Neuronal stem cell (in vitro differentiated cells): ENCODE results near the gene NRXN3.

Experiments
- DNase-seq: peaks from one replicate; pipeline ENCODE4 v3.0.0-alpha.2; 2013; ENCODE audit warnings: low spot score
- H2AFZ ChIP-seq: one replicate; pipeline ENCODE4 v1.6.1; 2013; ENCODE audit warnings: mild to moderate bottlenecking, low read length, inconsistent platforms
- H2AK5ac ChIP-seq: 2 replicates; pipeline ENCODE4 v1.6.1; 2013; ENCODE audit warnings: low read depth, mild to moderate bottlenecking, inconsistent platforms, low read length, moderate library complexity, mixed read lengths
- H2BK120ac ChIP-seq: 2 replicates; pipeline ENCODE4 v1.6.1; 2013; ENCODE audit warnings: low read depth, mild to moderate bottlenecking, inconsistent platforms, low read length, moderate library complexity, mixed read lengths
- H2BK12ac ChIP-seq: one replicate; pipeline ENCODE4 v1.6.1; 2013; ENCODE audit warnings: low read length, inconsistent platforms
- H2BK15ac ChIP-seq: 2 replicates; pipeline ENCODE4 v1.6.1; 2013; ENCODE audit warnings: mild to moderate bottlenecking, low read length, inconsistent platforms, mixed read lengths
- H2BK5ac ChIP-seq: one replicate; pipeline ENCODE4 v1.6.1; 2013; ENCODE audit warnings: inconsistent platforms, mild to moderate bottlenecking, low read length, moderate library complexity
- H3K14ac ChIP-seq: one replicate; pipeline ENCODE4 v1.6.1; 2013; ENCODE audit warnings: low read length, inconsistent platforms
- H3K18ac ChIP-seq: 2 replicates; pipeline ENCODE4 v1.6.1; 2013; ENCODE audit warnings: low read length, inconsistent platforms
- H3K23ac ChIP-seq: 2 replicates; pipeline ENCODE4 v1.6.1; 2013; ENCODE audit warnings: low read depth, mild to moderate bottlenecking, mixed read lengths, low read length, inconsistent platforms; ENCODE audit not compliant: poor library complexity
- H3K27ac ChIP-seq: replicated peaks from 3 replicates; pipeline ENCODE4 v1.5.1; 2013; ENCODE audit warnings: low read length, inconsistent platforms
- H3K27me3 ChIP-seq, 3 experiments: 2 replicates each; pipeline ENCODE4 v1.6.1; 2013; ENCODE audit warnings: low read length in 3 of 3, mild to moderate bottlenecking in 2 of 3, inconsistent platforms in 1 of 3, low read depth in 1 of 3, mixed read lengths in 1 of 3, moderate library complexity in 1 of 3; ENCODE audit not compliant: control insufficient read depth in 3 of 3, insufficient read depth in 3 of 3
- H3K36me3 ChIP-seq, 2 donors: replicated peaks in 1 of 2; 2 replicates each; pipeline ENCODE4 v1.6.1; 2013; ENCODE audit warnings: low read length in 2 of 2; ENCODE audit not compliant: control insufficient read depth in 2 of 2, insufficient read depth in 2 of 2
- H3K4ac ChIP-seq: 2 replicates; pipeline ENCODE4 v1.6.1; 2013; ENCODE audit warnings: inconsistent platforms, mild to moderate bottlenecking, low read length, moderate library complexity
- H3K4me1 ChIP-seq, 2 donors: 1 replicate in 1 of 2; 2 replicates in 1 of 2; pipeline ENCODE4 v1.6.1; 2013; ENCODE audit warnings: low read length in 2 of 2, low read depth in 1 of 2; ENCODE audit not compliant: control insufficient read depth in 2 of 2, insufficient read depth in 1 of 2
- H3K4me2 ChIP-seq: one replicate; pipeline ENCODE4 v1.6.1; 2013; ENCODE audit warnings: mild to moderate bottlenecking, low read length, inconsistent platforms; ENCODE audit not compliant: insufficient read depth, poor library complexity, severe bottlenecking
- H3K4me3 ChIP-seq, 2 donors: 2 replicates each; pipeline ENCODE4 v1.5.1; 2013; ENCODE audit warnings: low read length in 2 of 2, mild to moderate bottlenecking in 2 of 2, inconsistent platforms in 1 of 2, moderate library complexity in 1 of 2
- H3K79me1 ChIP-seq: one replicate; pipeline ENCODE4 v1.6.1; 2013; ENCODE audit warnings: low read depth, mild to moderate bottlenecking, inconsistent platforms, low read length, moderate library complexity
- H3K9ac ChIP-seq: one replicate; pipeline ENCODE4 v1.6.1; 2013; ENCODE audit warnings: mild to moderate bottlenecking, low read depth, low read length, inconsistent platforms; ENCODE audit not compliant: poor library complexity
- H3K9me3 ChIP-seq, 2 donors: replicated peaks in 1 of 2; 2 replicates each; pipeline versions ENCODE3 to v1.6.1; 2013; ENCODE audit warnings: low read length in 2 of 2, mild to moderate bottlenecking in 2 of 2, inconsistent platforms in 1 of 2, low read depth in 1 of 2, mixed read lengths in 1 of 2, moderate library complexity in 1 of 2; ENCODE audit not compliant: control insufficient read depth in 2 of 2, insufficient read depth in 1 of 2
- H4K8ac ChIP-seq: one replicate; pipeline ENCODE4 v1.6.1; 2013; ENCODE audit warnings: low read depth, mild to moderate bottlenecking, inconsistent platforms, low read length, moderate library complexity
- H4K91ac ChIP-seq: one replicate; pipeline ENCODE4 v1.6.1; 2013; ENCODE audit warnings: low read length, low read depth, mild to moderate bottlenecking, inconsistent platforms; ENCODE audit not compliant: poor library complexity
- WGBS, 2 donors: extraction: QIAGEN DNeasy Blood & Tissue Kit; methylation state at CpG; one replicate each; pipeline ENCODE4 v1.1.7; 2013; ENCODE audit warnings: missing lambda C conversion rate in 2 of 2, mixed read lengths in 1 of 2; ENCODE audit not compliant: insufficient read length in 2 of 2, insufficient replicate concordance in 1 of 2; ENCODE audit errors: extremely low coverage in 2 of 2; 5-methylcytosine and 5-hydroxymethylcytosine counted together

The NRXN3 gene

DNA sequence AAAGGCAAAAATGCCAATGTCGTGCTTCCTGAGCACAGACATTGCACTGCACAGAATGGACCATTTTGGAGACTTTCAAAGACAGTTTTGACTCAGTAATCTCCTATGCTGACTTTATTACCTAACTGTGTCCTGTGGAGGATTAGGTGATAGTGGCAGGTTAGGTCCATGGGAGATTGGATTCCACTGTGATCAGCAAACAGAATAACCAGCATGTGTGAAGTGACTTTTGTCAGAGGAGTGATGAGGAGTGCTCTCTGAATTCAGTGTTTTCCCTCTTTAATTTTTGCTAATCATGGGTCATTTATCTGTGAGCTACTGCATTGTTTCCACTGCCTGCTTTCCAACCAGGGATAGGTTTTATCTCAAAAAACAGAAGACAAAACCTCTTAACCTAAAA, 1378.7 kb downstream of the NRXN3 start:
- H3K27ac ChIP-seq: no peak overlapping the region
- no peak overlapping the region for H3K4me3 ChIP-seq
- no peak overlapping the region for H3K14ac ChIP-seq
- no peak overlapping the region for H2BK120ac ChIP-seq
- WGBS, 2 donors: no CpG with 5 or more reads among the region's 1 CpG
- no peak overlapping the region for H2AK5ac ChIP-seq
- H4K91ac ChIP-seq: no peak overlapping the region
- no peak overlapping the region for H3K9ac ChIP-seq
- H3K4ac ChIP-seq: no peak overlapping the region
- H3K79me1 ChIP-seq: no peaks in the 10 kb centered on the region
- no peak for DNase-seq
- no peaks in the 10 kb centered on the region for H3K27me3 ChIP-seq
- H3K36me3 ChIP-seq: no peaks in the 10 kb centered on the region
- peaks cover 0 to 14% of the 10 kb centered on the region in 2 donors for H3K4me1 ChIP-seq
- H3K23ac ChIP-seq: no peak overlapping the region
- no peaks in the 10 kb centered on the region for H3K9me3 ChIP-seq
- H4K8ac ChIP-seq: no peak overlapping the region
- no peak overlapping the region for H2AFZ ChIP-seq
- no peak overlapping the region for H3K18ac ChIP-seq
- H3K4me2 ChIP-seq: no peak overlapping the region
- H2BK12ac ChIP-seq: no peak overlapping the region
- H2BK5ac ChIP-seq: no peak overlapping the region
- H2BK15ac ChIP-seq: no peak overlapping the region

DNA sequence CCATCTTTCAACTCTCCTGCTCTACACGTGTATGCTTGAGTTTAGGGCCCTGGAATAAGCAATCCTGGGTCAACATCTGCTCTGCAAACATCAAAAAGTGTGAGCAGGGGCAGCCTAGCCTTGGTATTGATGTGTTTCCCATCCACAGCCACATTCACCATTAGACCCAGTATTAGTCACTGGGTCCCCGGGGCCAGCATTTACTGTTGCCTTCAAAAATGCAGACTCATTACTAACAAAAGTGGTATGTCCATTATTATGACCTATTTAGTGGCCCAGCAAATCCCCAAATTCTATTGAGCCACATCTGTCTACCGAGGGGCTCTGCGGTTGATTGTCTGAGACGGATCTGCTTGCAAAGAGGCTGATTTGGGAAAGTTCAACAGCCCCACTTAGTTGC, 1379.3 kb downstream of the NRXN3 start:
- no peak overlapping the region for H2BK5ac ChIP-seq
- H3K4me2 ChIP-seq: no peak overlapping the region
- no peak overlapping the region for H2BK120ac ChIP-seq
- H3K79me1 ChIP-seq: no peaks in the 10 kb centered on the region
- no peak overlapping the region for H3K9ac ChIP-seq
- no peak overlapping the region for H2BK15ac ChIP-seq
- H3K23ac ChIP-seq: no peak overlapping the region
- H2AK5ac ChIP-seq: no peak overlapping the region
- WGBS, 2 donors: no CpG with 5 or more reads among the region's 5 CpGs
- DNase-seq: no peak
- H3K27ac ChIP-seq: no peak overlapping the region
- H2AFZ ChIP-seq: no peak overlapping the region
- H3K36me3 ChIP-seq: no peaks in the 10 kb centered on the region
- no peaks in the 10 kb centered on the region for H3K27me3 ChIP-seq
- no peak overlapping the region for H3K14ac ChIP-seq
- no peaks in the 10 kb centered on the region for H3K9me3 ChIP-seq
- no peak overlapping the region for H4K8ac ChIP-seq
- H3K4me1 ChIP-seq: peaks cover 0 to 14% of the 10 kb centered on the region in 2 donors
- H3K18ac ChIP-seq: no peak overlapping the region
- no peak overlapping the region for H4K91ac ChIP-seq
- no peak overlapping the region for H3K4ac ChIP-seq
- no peak overlapping the region for H3K4me3 ChIP-seq
- H2BK12ac ChIP-seq: no peak overlapping the region

DNA sequence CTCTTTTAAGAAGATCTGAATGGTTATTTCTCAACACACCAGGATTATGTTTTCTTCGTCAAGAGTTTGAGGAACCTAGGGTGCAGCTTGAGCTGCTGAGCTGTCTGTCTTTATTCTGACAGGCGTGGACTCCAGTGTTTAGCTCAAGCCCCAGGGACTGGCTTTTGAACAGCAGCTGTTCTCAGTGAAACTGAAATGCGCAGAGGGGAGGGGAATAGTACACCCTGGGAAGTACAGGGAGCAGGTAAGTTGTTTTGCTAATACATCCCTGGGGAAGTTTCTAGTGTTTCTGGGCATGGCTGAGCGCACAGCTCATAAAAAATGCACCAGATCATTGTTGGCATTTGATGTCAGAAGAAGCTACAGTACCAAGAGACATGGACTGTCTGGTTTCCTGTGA, 1381.3 kb downstream of the NRXN3 start:
- no peaks in the 10 kb centered on the region for H3K9me3 ChIP-seq
- no peak overlapping the region for H2BK120ac ChIP-seq
- no peak for DNase-seq
- H2BK5ac ChIP-seq: no peak overlapping the region
- no peak overlapping the region for H2BK15ac ChIP-seq
- no peak overlapping the region for H3K18ac ChIP-seq
- H3K23ac ChIP-seq: no peak overlapping the region
- WGBS, 2 donors: no CpG with 5 or more reads among the region's 4 CpGs
- H3K4me3 ChIP-seq: no peak overlapping the region
- no peak overlapping the region for H3K4ac ChIP-seq
- no peak overlapping the region for H3K9ac ChIP-seq
- H2BK12ac ChIP-seq: no peak overlapping the region
- H4K91ac ChIP-seq: no peak overlapping the region
- H4K8ac ChIP-seq: no peak overlapping the region
- peaks cover 0 to 14% of the 10 kb centered on the region in 2 donors for H3K4me1 ChIP-seq
- no peaks in the 10 kb centered on the region for H3K27me3 ChIP-seq
- no peak overlapping the region for H3K14ac ChIP-seq
- no peak overlapping the region for H3K4me2 ChIP-seq
- no peaks in the 10 kb centered on the region for H3K36me3 ChIP-seq
- H3K27ac ChIP-seq: no peak overlapping the region
- H2AK5ac ChIP-seq: no peak overlapping the region
- H2AFZ ChIP-seq: no peak overlapping the region
- no peaks in the 10 kb centered on the region for H3K79me1 ChIP-seq

DNA sequence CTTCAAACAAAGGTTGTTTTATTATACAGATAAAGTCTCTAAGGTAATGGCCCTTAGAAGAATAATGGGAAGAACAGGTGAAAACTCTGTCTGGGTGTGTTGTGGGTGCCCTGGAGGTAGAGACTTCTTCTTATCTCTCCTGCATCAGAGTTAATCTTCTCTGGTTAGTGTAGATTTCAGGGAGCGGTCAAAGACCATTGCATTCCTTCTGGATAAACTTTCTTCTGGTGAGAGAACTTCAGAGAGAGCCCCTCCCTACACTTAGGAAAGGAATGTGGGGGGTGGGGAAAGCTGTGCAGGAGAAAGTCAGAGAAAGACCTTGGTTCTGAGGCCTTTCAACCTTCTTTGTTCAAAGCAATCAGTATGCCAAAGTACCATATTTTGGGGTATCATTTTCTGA, 1382.6 kb downstream of the NRXN3 start:
- no peak overlapping the region for H3K23ac ChIP-seq
- no peak overlapping the region for H3K4me2 ChIP-seq
- WGBS, 2 donors: no CpG with 5 or more reads among the region's 1 CpG
- H3K4me3 ChIP-seq: no peak overlapping the region
- H3K9me3 ChIP-seq: peaks cover 0 to 4% of the 10 kb centered on the region in 2 donors
- H4K91ac ChIP-seq: no peak overlapping the region
- no peak overlapping the region for H3K27ac ChIP-seq
- H2AFZ ChIP-seq: no peak overlapping the region
- H2BK12ac ChIP-seq: no peak overlapping the region
- no peak for DNase-seq
- H4K8ac ChIP-seq: no peak overlapping the region
- H3K9ac ChIP-seq: no peak overlapping the region
- no peak overlapping the region for H3K18ac ChIP-seq
- H3K27me3 ChIP-seq: no peaks in the 10 kb centered on the region
- no peak overlapping the region for H3K4ac ChIP-seq
- H3K79me1 ChIP-seq: no peaks in the 10 kb centered on the region
- H2BK5ac ChIP-seq: no peak overlapping the region
- H3K36me3 ChIP-seq: no peaks in the 10 kb centered on the region
- no peak overlapping the region for H2BK120ac ChIP-seq
- no peak overlapping the region for H3K14ac ChIP-seq
- no peak overlapping the region for H2AK5ac ChIP-seq
- peaks cover 0 to 14% of the 10 kb centered on the region in 2 donors for H3K4me1 ChIP-seq
- no peak overlapping the region for H2BK15ac ChIP-seq
